ENCODE data around the gene NPY.

GRCh38 chr7:24297362-24297761 is 13.4 kb downstream of the NPY start:
- TF ChIP-seq EZH2phosphoT487 (IDR thresholded peaks at IDR 0.05; ENCODE audit: borderline replicate concordance) (no peak), JUND (IDR thresholded peaks at IDR 0.05) (no peak), CTCF (IDR thresholded peaks at IDR 0.05 in 2 of 3, conservative IDR thresholded peaks at IDR 0.05 in 1 of 3; ENCODE audit: borderline replicate concordance in 1 of 3, insufficient read depth in 1 of 3, low read depth in 2 of 3, low read length in 2 of 3) (no peak), EZH2 (IDR thresholded peaks at IDR 0.05) (no peak), POLR2A (IDR thresholded peaks at IDR 0.05; ENCODE audit: borderline replicate concordance, extremely low read depth, insufficient read depth, insufficient read length) (no peak), SP1 (IDR thresholded peaks at IDR 0.05; ENCODE audit: low read depth) (no peak), ZNF274 (IDR thresholded peaks at IDR 0.05; ENCODE audit: low read depth, low read length) (no peak), MAX (IDR thresholded peaks at IDR 0.05) (no peak), POLR2AphosphoS5 (IDR thresholded peaks at IDR 0.05; ENCODE audit: low read depth, low read length) (no peak)
